HUES48 (cell line): Measurements from ENCODE around the gene ZNF280C.

Source experiments
- H3K27ac ChIP-seq: one replicate; pipeline ENCODE4 v1.7.0; 2013; ENCODE audit warnings: low read depth, low read length, inconsistent platforms
- H3K27me3 ChIP-seq: 2 replicates; pipeline ENCODE4 v1.6.1; 2013; ENCODE audit warnings: mild to moderate bottlenecking, low read length; ENCODE audit not compliant: control insufficient read depth, insufficient read depth
- H3K36me3 ChIP-seq: 2 replicates; pipeline ENCODE4 v1.6.1; 2013; ENCODE audit warnings: low read length; ENCODE audit not compliant: control insufficient read depth, insufficient read depth
- H3K4me1 ChIP-seq: 2 replicates; pipeline ENCODE4 v1.6.1; 2013; ENCODE audit warnings: mild to moderate bottlenecking, low read length; ENCODE audit not compliant: control insufficient read depth, insufficient read depth
- H3K4me3 ChIP-seq: 2 replicates; pipeline ENCODE4 v1.5.1; 2013; ENCODE audit warnings: mild to moderate bottlenecking, low read depth, low read length
- H3K9ac ChIP-seq: 2 replicates; pipeline ENCODE4 v1.6.1; 2013; ENCODE audit warnings: mild to moderate bottlenecking, low read depth, low read length, moderate library complexity
- H3K9me3 ChIP-seq: 2 replicates; pipeline ENCODE4 v1.6.1; 2013; ENCODE audit warnings: low read length; ENCODE audit not compliant: control insufficient read depth, insufficient read depth

ZNF280C gene

DNA sequence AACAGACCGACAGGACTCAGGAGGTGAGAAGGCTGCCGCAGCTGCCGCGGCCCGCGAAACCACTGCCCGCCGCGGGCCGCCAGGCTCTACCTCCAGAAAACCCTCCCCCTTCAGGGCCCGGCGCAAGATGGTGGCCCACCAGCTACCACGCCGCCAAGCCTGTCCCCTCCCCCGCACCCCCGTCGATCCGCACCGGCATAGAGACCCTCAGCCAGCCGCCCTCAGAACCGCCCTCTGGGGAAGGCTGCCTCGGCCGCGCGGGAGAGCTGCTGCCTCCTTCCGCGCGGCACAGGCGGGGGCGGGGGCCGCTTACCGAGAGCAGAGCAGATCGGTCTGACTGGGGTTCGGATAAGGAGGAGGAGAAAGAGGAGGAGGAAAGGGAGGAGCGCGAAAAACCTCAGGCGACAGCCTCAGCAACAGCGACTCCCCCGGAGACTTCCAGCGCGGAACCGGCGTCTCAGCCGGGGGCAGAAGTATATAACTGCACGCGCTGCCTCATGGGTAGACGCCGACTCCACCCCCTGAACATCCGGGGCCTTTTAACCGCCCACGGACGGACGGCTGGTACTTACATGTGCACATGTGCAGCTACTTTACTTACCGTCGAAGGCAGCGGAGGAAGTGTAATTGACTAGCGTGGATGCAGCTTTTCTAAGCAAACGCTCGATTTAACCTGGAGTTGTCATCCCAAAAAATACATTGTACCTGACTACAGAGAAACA lies at the start of gene ZNF280C:
ZNF280C (minus strand) TSS at position 451 of the 722 bp plus-strand sequence. CDS start 8,450 bp downstream, outside the sequence.
- Histone ChIP-seq H3K27ac (peak within 1 kb of the TSS; percentile 97), H3K4me1 (peaks cover 20% of the 10 kb centered on the region), H3K9me3 (no peaks in the 10 kb centered on the region), H3K36me3 (0 out of 2 replicates have a peak, but pooled peaks cover 12% of the 10 kb centered on the region), H3K9ac (peak within 1 kb of the TSS; percentile 90), H3K27me3 (peaks cover 5% of the 10 kb centered on the region; the same call in 1 of the 2 replicates), H3K4me3 (peak within 1 kb of the TSS; percentile 95)

DNA sequence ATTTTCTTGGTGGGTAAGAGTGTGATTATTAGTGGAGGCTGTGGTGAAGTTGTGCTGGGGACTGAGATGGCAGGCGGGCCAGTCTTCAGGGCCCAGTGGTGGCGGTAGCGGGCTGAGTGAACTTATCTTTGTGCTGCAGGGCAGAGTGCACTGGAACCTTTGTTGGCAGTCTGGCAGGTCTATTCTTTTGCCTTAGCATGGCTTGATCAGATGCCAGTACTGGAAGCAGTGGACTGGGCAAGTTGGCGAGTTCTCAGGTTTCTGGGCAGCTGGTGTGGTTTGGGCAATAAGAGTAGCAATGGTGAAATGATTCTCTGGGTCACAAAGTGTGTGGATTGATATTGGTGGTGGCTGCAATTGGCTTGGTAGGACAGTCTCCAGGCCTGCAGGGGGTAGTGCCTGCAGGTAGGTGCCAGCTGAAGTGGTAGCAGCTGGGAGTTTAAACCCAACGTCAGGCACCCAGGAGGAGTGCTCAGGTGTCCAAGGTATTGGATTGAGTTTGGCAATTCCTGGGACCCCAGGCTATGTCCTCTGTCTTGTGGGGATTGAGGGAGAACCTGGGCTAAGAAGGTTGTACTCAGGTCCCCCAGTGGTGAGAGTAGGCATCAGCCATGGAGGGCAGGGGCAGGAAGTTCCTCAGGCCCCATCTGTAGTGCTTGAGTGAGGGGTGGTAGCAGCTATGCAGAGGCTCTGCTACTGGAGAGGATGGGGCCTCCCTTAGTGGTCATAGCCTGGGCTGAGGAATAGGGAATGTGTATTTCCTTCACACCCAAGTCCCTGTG lies 36.1 kb upstream of the ZNF280C start:
- no peak overlapping the region for H3K4me3 ChIP-seq
- H3K36me3 ChIP-seq = no peaks in the 10 kb centered on the region
- no peaks in the 10 kb centered on the region for H3K4me1 ChIP-seq
- no peak overlapping the region for H3K27ac ChIP-seq
- H3K9ac ChIP-seq = no peak overlapping the region
- no peaks in the 10 kb centered on the region for H3K9me3 ChIP-seq
- no peaks in the 10 kb centered on the region for H3K27me3 ChIP-seq

- Histone ChIP-seq H3K36me3 (no peaks in the 10 kb centered on the region), H3K9ac (no peak overlapping the region), H3K4me3 (no peak overlapping the region), H3K4me1 (no peaks in the 10 kb centered on the region), H3K27me3 (no peaks in the 10 kb centered on the region), H3K9me3 (no peaks in the 10 kb centered on the region), H3K27ac (no peak overlapping the region)
Measured at GRCh38 chrX:130301977-130302376, 33.3 kb upstream of the ZNF280C start.

- Histone ChIP-seq H3K36me3 (no peaks in the 10 kb centered on the region), H3K27me3 (no peaks in the 10 kb centered on the region), H3K27ac (no peak overlapping the region), H3K4me1 (no peaks in the 10 kb centered on the region), H3K9ac (no peak overlapping the region), H3K9me3 (no peaks in the 10 kb centered on the region), H3K4me3 (no peak overlapping the region)
Measured at GRCh38 chrX:130301405-130301804, 32.7 kb upstream of the ZNF280C start.

- H3K9me3 ChIP-seq = no peaks in the 10 kb centered on the region
- H3K4me3 ChIP-seq = no peak overlapping the region
- H3K9ac ChIP-seq = no peak overlapping the region
- no peak overlapping the region for H3K27ac ChIP-seq
- H3K27me3 ChIP-seq = no peaks in the 10 kb centered on the region
- H3K36me3 ChIP-seq = no peaks in the 10 kb centered on the region
- peaks cover 5% of the 10 kb centered on the region for H3K4me1 ChIP-seq
Measured at GRCh38 chrX:130300010-130300282, 31.2 kb upstream of the ZNF280C start.

GRCh38 chrX:130299279-130300009 lies 30.7 kb upstream of the ZNF280C start:
- H3K4me1 ChIP-seq = peaks cover 5% of the 10 kb centered on the region
- H3K27me3 ChIP-seq = no peaks in the 10 kb centered on the region
- no peaks in the 10 kb centered on the region for H3K9me3 ChIP-seq
- H3K36me3 ChIP-seq = no peaks in the 10 kb centered on the region
- H3K27ac ChIP-seq = no peak overlapping the region
- H3K4me3 ChIP-seq = no peak overlapping the region
- H3K9ac ChIP-seq = no peak overlapping the region

GRCh38 chrX:130296743-130297142 lies 28.0 kb upstream of the ZNF280C start:
- H3K36me3 ChIP-seq = no peaks in the 10 kb centered on the region
- H3K4me1 ChIP-seq = peaks cover 5% of the 10 kb centered on the region
- H3K9ac ChIP-seq = no peak overlapping the region
- no peaks in the 10 kb centered on the region for H3K27me3 ChIP-seq
- H3K27ac ChIP-seq = no peak overlapping the region
- H3K9me3 ChIP-seq = peaks cover 2% of the 10 kb centered on the region; the same call in 1 of the 2 replicates
- H3K4me3 ChIP-seq = no peak overlapping the region

DNA sequence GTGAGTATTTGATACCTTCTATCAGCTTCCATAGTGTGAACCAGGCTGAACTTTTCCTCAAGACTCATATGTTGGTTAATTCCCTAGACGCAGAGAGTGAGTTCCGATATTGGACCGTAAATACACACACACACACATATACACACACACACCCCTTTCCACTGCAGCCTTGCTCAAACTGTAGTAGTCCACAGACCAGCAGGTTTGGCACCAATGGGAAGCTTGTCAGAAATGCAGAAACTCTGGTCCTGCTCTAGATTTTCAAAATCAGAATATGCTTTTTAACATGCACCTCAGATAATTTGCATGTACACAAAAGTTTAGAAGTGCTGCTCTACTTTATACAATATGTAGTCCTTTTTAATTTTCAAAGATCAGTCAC lies 27.6 kb upstream of the ZNF280C start:
- H3K9me3 ChIP-seq = peaks cover 3% of the 10 kb centered on the region; the same call in 1 of the 2 replicates
- H3K27me3 ChIP-seq = no peaks in the 10 kb centered on the region
- H3K4me1 ChIP-seq = peaks cover 5% of the 10 kb centered on the region
- no peaks in the 10 kb centered on the region for H3K36me3 ChIP-seq
- H3K4me3 ChIP-seq = no peak overlapping the region
- H3K27ac ChIP-seq = no peak overlapping the region
- no peak overlapping the region for H3K9ac ChIP-seq

- H3K4me3 ChIP-seq = no peak overlapping the region
Measured at GRCh38 chrX:130295519-130296296, 27.0 kb upstream of the ZNF280C start.

DNA sequence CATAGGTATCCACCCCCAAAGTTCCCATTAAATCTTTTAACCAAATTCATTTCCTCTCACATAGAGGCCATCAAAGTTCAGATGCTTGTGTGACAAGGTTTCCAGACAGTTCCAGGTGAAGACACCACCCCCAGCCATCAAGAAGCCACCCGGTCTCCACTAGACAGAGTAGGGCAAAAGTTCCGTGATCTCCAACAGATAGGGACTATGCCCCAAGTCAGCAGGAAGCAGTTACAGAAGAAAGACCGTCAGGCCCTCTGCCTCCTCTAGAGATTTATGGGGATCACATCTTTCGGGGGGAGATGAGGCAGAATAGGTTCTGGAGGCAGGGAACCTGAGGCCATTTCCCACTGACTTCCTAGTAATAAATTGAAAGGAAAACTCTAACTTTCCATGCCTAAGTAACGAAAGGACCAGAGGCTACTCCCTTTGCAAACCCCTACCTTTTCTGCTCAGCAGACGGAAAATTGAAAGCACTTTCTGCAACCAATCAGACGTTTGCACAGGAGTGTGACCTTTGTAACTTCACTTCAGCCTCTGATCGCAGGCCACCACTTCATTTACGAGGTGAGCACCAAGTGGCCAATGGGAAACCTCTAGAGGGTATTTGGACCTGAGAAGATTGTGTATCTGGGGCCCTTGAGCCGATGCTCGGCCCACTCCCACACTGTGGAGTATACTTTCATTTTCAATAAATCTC lies 18.5 kb upstream of the ZNF280C start:
- Histone ChIP-seq H3K36me3 (no peaks in the 10 kb centered on the region), H3K9me3 (peaks cover 3% of the 10 kb centered on the region; the same call in 1 of the 2 replicates), H3K4me3 (no peak overlapping the region), H3K4me1 (no peaks in the 10 kb centered on the region), H3K9ac (no peak overlapping the region), H3K27me3 (no peaks in the 10 kb centered on the region), H3K27ac (no peak overlapping the region)

More at GRCh38 chrX:130295519-130296296, 27.0 kb upstream of the ZNF280C start:
- Histone ChIP-seq H3K4me1 (peaks cover 5% of the 10 kb centered on the region), H3K27ac (no peak overlapping the region), H3K9ac (no peak overlapping the region), H3K36me3 (no peaks in the 10 kb centered on the region), H3K27me3 (no peaks in the 10 kb centered on the region), H3K9me3 (peaks cover 3% of the 10 kb centered on the region; the same call in 1 of the 2 replicates)
